H1 (cell line): ENCODE measurements around the gene KDELR1. TPM values are rescaled to one million over a fixed set of nuclear protein-coding genes. Genes with fewer than 3 reads are reported as not detected.

Experiments used
- CTCF ChIA-PET: fragments of 300-600 bp; sonication (Branson Sonifier 250); formaldehyde crosslinking; loops from one replicate; lab custom pipeline; 2021; ENCODE audit not compliant: partially characterized antibody; lab: Charles Lee
- POLR2A ChIA-PET: fragments of 300-600 bp; sonication (Branson Sonifier 250); formaldehyde crosslinking; loops from one replicate; lab custom pipeline; 2021; ENCODE audit warnings: inconsistent platforms; ENCODE audit not compliant: partially characterized antibody; lab: Charles Lee
- DNase-seq, 2 experiments: peaks; one replicate each; pipeline versions ENCODE4 v3.0.0 to v3.0.0-alpha.2; 2010 to 2022; ENCODE audit warnings: low spot score in 2 of 2, low read depth in 1 of 2, mixed read lengths in 1 of 2
- FAIRE-seq: peaks from 2 replicates; lab custom pipeline; 2011; peaks lifted over from hg19 to GRCh38; lab: Jason Lieb, UNC
- H2AFZ ChIP-seq: 2 replicates; pipeline ENCODE4 v1.8.1; 2012; ENCODE audit warnings: low read length, inconsistent platforms
- H2AK5ac ChIP-seq: 2 replicates; pipeline ENCODE4 v1.6.1; 2013; ENCODE audit warnings: low read depth, low read length
- H2BK120ac ChIP-seq: replicated peaks from 2 replicates; pipeline ENCODE3; 2013; ENCODE audit warnings: low read depth, low read length, inconsistent platforms
- H2BK12ac ChIP-seq: 2 replicates; pipeline ENCODE4 v1.6.1; 2013; ENCODE audit warnings: low read depth, low read length
- H2BK15ac ChIP-seq: 2 replicates; pipeline ENCODE4 v1.6.1; 2013; ENCODE audit warnings: low read length
- H2BK20ac ChIP-seq: 2 replicates; pipeline ENCODE4 v1.6.1; 2013; ENCODE audit warnings: low read length
- H2BK5ac ChIP-seq: 2 replicates; pipeline ENCODE4 v1.6.1; 2013; ENCODE audit warnings: low read depth, low read length
- H3K14ac ChIP-seq: 2 replicates; pipeline ENCODE4 v1.6.1; 2013; ENCODE audit warnings: inconsistent platforms; ENCODE audit not compliant: insufficient read length
- H3K18ac ChIP-seq: 2 replicates; pipeline ENCODE4 v1.6.1; 2013; ENCODE audit warnings: low read length; ENCODE audit errors: extremely low read depth
- H3K23ac ChIP-seq: 2 replicates; pipeline ENCODE4 v1.6.1; 2013; ENCODE audit warnings: inconsistent platforms; ENCODE audit not compliant: insufficient read length
- H3K23me2 ChIP-seq: 2 replicates; pipeline ENCODE4 v1.6.1; 2013; ENCODE audit warnings: low read depth, low read length
- H3K27ac ChIP-seq: 2 replicates; pipeline ENCODE4 v1.6.1; 2011; ENCODE audit warnings: low read depth, low read length, inconsistent platforms
- H3K27me3 ChIP-seq, 4 experiments: replicated peaks in 1 of 4; 1 replicate in 1 of 4; 2 replicates in 3 of 4; pipeline versions ENCODE4 v1.6.1 to v1.8.1; 2011 to 2013; ENCODE audit warnings: low read length in 3 of 4, mild to moderate bottlenecking in 3 of 4, inconsistent platforms in 2 of 4, mixed read lengths in 2 of 4, moderate library complexity in 1 of 4; ENCODE audit not compliant: control insufficient read depth in 3 of 4, insufficient read depth in 3 of 4; ENCODE audit errors: extremely low read depth in 1 of 4
- H3K36me3 ChIP-seq, 4 experiments: 2 replicates each; pipeline versions ENCODE4 v1.6.1 to v1.8.1; 2011 to 2013; ENCODE audit warnings: mild to moderate bottlenecking in 4 of 4, low read length in 3 of 4, moderate library complexity in 2 of 4, control low read depth in 1 of 4, inconsistent platforms in 1 of 4; ENCODE audit not compliant: insufficient read depth in 4 of 4, control insufficient read depth in 2 of 4
- H3K4ac ChIP-seq: replicated peaks from 2 replicates; pipeline ENCODE3; 2013; ENCODE audit warnings: low read length, low read depth, mixed read lengths, inconsistent platforms; ENCODE audit not compliant: insufficient read length
- H3K4me1 ChIP-seq, 4 experiments: replicated peaks in 1 of 4; 1 replicate in 1 of 4; 2 replicates in 3 of 4; pipeline versions ENCODE4 v1.6.1 to v1.8.1; 2011 to 2013; ENCODE audit warnings: low read length in 3 of 4, inconsistent platforms in 2 of 4, mixed read lengths in 1 of 4; ENCODE audit not compliant: insufficient read depth in 4 of 4, control insufficient read depth in 3 of 4
- H3K4me2 ChIP-seq, 2 experiments: 2 replicates each; pipeline versions ENCODE4 v1.6.1 to v1.8.1; 2011 to 2013; ENCODE audit warnings: low read depth in 2 of 2, low read length in 2 of 2, control low read depth in 1 of 2, inconsistent platforms in 1 of 2, mild to moderate bottlenecking in 1 of 2; ENCODE audit not compliant: insufficient read depth in 1 of 2
- H3K4me3 ChIP-seq, 4 experiments: fragments of 200-600, 300-600 bp in 1 of 4; sonication (generic), shearing (Covaris generic), sonication (Bioruptor Twin) in 1 of 4; 2 replicates each; pipeline versions ENCODE4 v1.5.1 to v1.8.1; 2011 to 2016; ENCODE audit warnings: low read length in 4 of 4, low read depth in 3 of 4, control low read depth in 2 of 4, inconsistent platforms in 2 of 4, mild to moderate bottlenecking in 2 of 4, mixed read lengths in 1 of 4, moderate library complexity in 1 of 4; ENCODE audit not compliant: insufficient read depth in 2 of 4; ENCODE audit errors: extremely low read depth in 1 of 4
- H3K56ac ChIP-seq: replicated peaks from 2 replicates; pipeline ENCODE3; 2013; ENCODE audit warnings: low read depth, mild to moderate bottlenecking, mixed read lengths, low read length, inconsistent platforms; ENCODE audit not compliant: insufficient read length
- H3K79me1 ChIP-seq: 2 replicates; pipeline ENCODE4 v1.6.1; 2013; ENCODE audit warnings: low read depth, low read length, control low read depth
- H3K79me2 ChIP-seq, 2 experiments: 2 replicates each; pipeline versions ENCODE4 v1.6.1 to v1.8.1; 2012 to 2013; ENCODE audit warnings: low read length in 2 of 2, mild to moderate bottlenecking in 2 of 2, inconsistent platforms in 1 of 2; ENCODE audit not compliant: insufficient read depth in 2 of 2, control insufficient read depth in 1 of 2
- H3K9ac ChIP-seq, 4 experiments: replicated peaks in 1 of 4; 1 replicate in 1 of 4; 2 replicates in 3 of 4; pipeline versions ENCODE4 v1.6.1 to v1.8.1; 2011 to 2013; ENCODE audit warnings: low read depth in 3 of 4, low read length in 3 of 4, control low read depth in 2 of 4, mild to moderate bottlenecking in 2 of 4, moderate library complexity in 2 of 4, inconsistent platforms in 1 of 4; ENCODE audit errors: extremely low read depth in 1 of 4
- H3K9me3 ChIP-seq, 2 experiments: 2 replicates each; pipeline versions ENCODE4 v1.6.1 to v1.8.1; 2012 to 2013; ENCODE audit warnings: mild to moderate bottlenecking in 2 of 2, moderate library complexity in 2 of 2, control low read depth in 1 of 2, inconsistent platforms in 1 of 2, low read depth in 1 of 2, low read length in 1 of 2, mixed read lengths in 1 of 2; ENCODE audit not compliant: insufficient read depth in 2 of 2
- H4K20me1 ChIP-seq, 2 experiments: replicated peaks in 1 of 2; 2 replicates each; pipeline versions ENCODE3 to v1.8.1; 2011 to 2013; ENCODE audit warnings: inconsistent platforms in 2 of 2, low read length in 2 of 2, mild to moderate bottlenecking in 1 of 2; ENCODE audit not compliant: insufficient read depth in 2 of 2, control insufficient read depth in 1 of 2
- H4K5ac ChIP-seq: 2 replicates; pipeline ENCODE4 v1.6.1; 2013; ENCODE audit warnings: low read length, low read depth, mixed read lengths, inconsistent platforms; ENCODE audit not compliant: insufficient read length
- H4K8ac ChIP-seq: 2 replicates; pipeline ENCODE4 v1.8.0; 2013; ENCODE audit warnings: mild to moderate bottlenecking, moderate library complexity, low read length, inconsistent platforms; ENCODE audit not compliant: insufficient read depth; ENCODE audit errors: extremely low read depth
- H4K91ac ChIP-seq: replicated peaks from 2 replicates; pipeline ENCODE3; 2013; ENCODE audit warnings: low read length, mixed read lengths, inconsistent platforms; ENCODE audit not compliant: insufficient read length
- BACH1 ChIP-seq: IDR thresholded peaks from 2 replicates; pipeline ENCODE4 v1.6.1; 2012; ENCODE audit warnings: low read length, improper control_type of control experiment
- BRCA1 ChIP-seq: IDR thresholded peaks from 2 replicates; pipeline ENCODE4 v1.6.1; 2012; ENCODE audit warnings: low read depth, low read length, improper control_type of control experiment
- EP300 ChIP-seq, 2 experiments: IDR thresholded peaks; 1 replicate in 1 of 2; 2 replicates in 1 of 2; pipeline ENCODE4 v1.6.1; 2011 to 2012; ENCODE audit warnings: low read depth in 2 of 2, low read length in 2 of 2, mild to moderate bottlenecking in 2 of 2, borderline replicate concordance in 1 of 2, inconsistent platforms in 1 of 2, moderate library complexity in 1 of 2
- KDM4A ChIP-seq: IDR thresholded peaks from one replicate; pipeline ENCODE4 v1.7.1; 2012; ENCODE audit warnings: low read depth, mild to moderate bottlenecking, moderate library complexity, low read length, inconsistent platforms; ENCODE audit not compliant: severe bottlenecking
- POLR2AphosphoS5 ChIP-seq: IDR thresholded peaks from 2 replicates; pipeline ENCODE4 v1.6.1; 2011; ENCODE audit warnings: low read depth, low read length
- SIN3A ChIP-seq, 2 experiments: IDR thresholded peaks in 1 of 2; conservative IDR thresholded peaks in 1 of 2; 2 replicates each; pipeline ENCODE4 v1.6.1; 2011 to 2012; ENCODE audit warnings: low read length in 2 of 2, improper control_type of control experiment in 1 of 2, low read depth in 1 of 2, mild to moderate bottlenecking in 1 of 2
- SP4 ChIP-seq: IDR thresholded peaks from 2 replicates; pipeline ENCODE4 v1.6.1; 2012; ENCODE audit warnings: low read length, inconsistent platforms
- TAF1 ChIP-seq: IDR thresholded peaks from 2 replicates; pipeline ENCODE4 v1.6.1; 2011; ENCODE audit warnings: mild to moderate bottlenecking, low read depth, low read length
- TAF7 ChIP-seq: optimal IDR thresholded peaks from 2 replicates; pipeline ENCODE3; 2011; ENCODE audit warnings: low read depth, mild to moderate bottlenecking, inconsistent platforms, low read length, moderate library complexity, borderline replicate concordance
- TEAD4 ChIP-seq: IDR thresholded peaks from 2 replicates; pipeline ENCODE4 v1.6.1; 2012; ENCODE audit warnings: low read depth, low read length, inconsistent platforms, mixed read lengths
- USF2 ChIP-seq: IDR thresholded peaks from 2 replicates; pipeline ENCODE4 v1.6.1; 2011; ENCODE audit warnings: low read length, improper control_type of control experiment
- WGBS, 2 experiments: shearing (Covaris generic) in 1 of 2; methylation state at CpG; one replicate each; pipeline versions ENCODE4 v1.1.6 to v1.1.7; 2013 to 2015; ENCODE audit warnings: low lambda C conversion rate in 2 of 2, mixed read lengths in 2 of 2, inconsistent platforms in 1 of 2, low coverage in 1 of 2, missing lambda C conversion rate in 1 of 2; ENCODE audit not compliant: insufficient replicate concordance in 2 of 2, insufficient coverage in 1 of 2, insufficient read length in 1 of 2; ENCODE audit errors: extremely low coverage in 1 of 2, missing lambda C conversion rate in 1 of 2; 5-methylcytosine and 5-hydroxymethylcytosine counted together
- polyA plus RNA-seq, 7 experiments: library from polyadenylated mRNA; depleted of rRNA in 3 of 7; stranded (reverse) in 5 of 7; unstranded in 2 of 7; fragments of >200 nt in 5 of 7; fragments of 200-250 nt in 2 of 7; gene quantifications; 1 replicate in 5 of 7; 2 replicates in 1 of 7; 4 replicates in 1 of 7; pipeline versions ENCODE4 v1.2.1 to v1.2.3, GENCODE V29; 2011 to 2013; ENCODE audit warnings: missing spikeins in 2 of 7, mixed read lengths in 2 of 7
- total RNA-seq: library from RNA; stranded (reverse); fragmentation: NEBNext Ultra II Directional; extraction: Animal tissue kit (Norgen Biotek cat#: 25700); gene quantifications from 2 replicates; pipeline ENCODE4 v1.2.1, GENCODE V29; 2021

KDELR1 gene
- total and polyA plus RNA-seq, 2 of the 8 experiments (the other 6 are each of a cell fraction or from before 2014, with no cell fraction given) = 225 to 231 TPM

- 83% methylated on average over 6 of the region's 14 CpGs; no CpG with 5 or more reads in 1 of the 2 experiments for WGBS, 2 experiments
- CTCF ChIA-PET = interaction anchor here (1.4 kb wide), 1 partner anchor 13 kb away, joined by 3 read pairs; no protein-coding TSS in a partner anchor
- H2BK15ac ChIP-seq = no peak overlapping the region
- no peaks in the 10 kb centered on the region for H4K20me1 ChIP-seq
- H2AFZ ChIP-seq = no peak overlapping the region
- no peak overlapping the region for H3K56ac ChIP-seq
- no peak overlapping the region for H3K14ac ChIP-seq
- no peaks in the 10 kb centered on the region for H3K79me2 ChIP-seq
- no peak overlapping the region for H3K4me2 ChIP-seq
- no peak overlapping the region for H3K9ac ChIP-seq
- no peak overlapping the region for H3K4ac ChIP-seq
- no peak overlapping the region for H3K27ac ChIP-seq
- peaks cover 0 to 10% (median 2%) of the 10 kb centered on the region in 4 experiments; a peak in 3 of 7 replicates for H3K27me3 ChIP-seq
- H2AK5ac ChIP-seq = no peak overlapping the region
- TF ChIP-seq POLR2AphosphoS5 (no peak), EP300 (IDR thresholded peaks at IDR 0.05; ENCODE audit: borderline replicate concordance in 1 of 2, low read depth in 2 of 2, low read length in 2 of 2) (no peak), USF2 (no peak), BACH1 (no peak), KDM4A (no peak), SP4 (no peak), SIN3A (conservative IDR thresholded peaks at IDR 0.05 in 1 of 2, IDR thresholded peaks at IDR 0.05 in 1 of 2; ENCODE audit: low read depth in 1 of 2, low read length in 2 of 2) (no peak), BRCA1 (no peak), TEAD4 (no peak), TAF1 (no peak), TAF7 (no peak)
- TF ChIP-seq, all 59 proteins: peak for 0
- Histone ChIP-seq H3K9me3 (no peaks in the 10 kb centered on the region), H2BK20ac (no peak overlapping the region), H3K4me3 (no peak overlapping the region), H3K4me1 (peaks cover 0 to 5% (median 4%) of the 10 kb centered on the region in 4 experiments; a peak in 4 of 7 replicates), H3K23ac (no peak overlapping the region), H3K36me3 (no peaks in the 10 kb centered on the region; a peak in 1 of 8 replicates), H2BK120ac (no peak overlapping the region), H4K5ac (no peak overlapping the region), H3K79me1 (no peaks in the 10 kb centered on the region), H4K91ac (peak overlapping the region; percentile 42), H3K18ac (no peak overlapping the region), H2BK5ac (no peak overlapping the region), H4K8ac (no peak overlapping the region), H3K23me2 (peaks cover 3% of the 10 kb centered on the region; the same call in 1 of the 2 replicates), H2BK12ac (no peak overlapping the region)
- POLR2A ChIA-PET = interaction anchor here (1.5 to 1.6 kb wide), 2 partner anchors 12 to 16 kb away, joined by 4 read pairs; no protein-coding TSS in a partner anchor
- no peak for DNase-seq
- no peak for FAIRE-seq
Observed at GRCh38 chr19:48368936-48369335, 22.4 kb downstream of the KDELR1 start.
